Astrocyte of the cerebellum (primary cell): Measurements from ENCODE around the gene PAQR4.

ENCODE experiments used
- DNase-seq: peaks from one replicate; pipeline ENCODE4 v3.0.0-alpha.2; 2011; ENCODE audit warnings: low read depth
- H3K4me3 ChIP-seq: 2 replicates; pipeline ENCODE4 v1.5.1; 2011; ENCODE audit warnings: mild to moderate bottlenecking, low read depth, low read length, moderate library complexity
- in situ Hi-C: cut with HindIII; loops from 2 replicates; pipeline ENCODE4 v1.10.0; 2017; ENCODE audit warnings: low sequenced_read_pairs
- TF ChIP-seq, protein P1 (sequence below): IDR thresholded peaks from 2 replicates; pipeline ENCODE4 v1.5.1; 2012; ENCODE audit warnings: low read length, low read depth, moderate library complexity, mild to moderate bottlenecking; ENCODE audit errors: missing control alignments

Gene PAQR4

DNA sequence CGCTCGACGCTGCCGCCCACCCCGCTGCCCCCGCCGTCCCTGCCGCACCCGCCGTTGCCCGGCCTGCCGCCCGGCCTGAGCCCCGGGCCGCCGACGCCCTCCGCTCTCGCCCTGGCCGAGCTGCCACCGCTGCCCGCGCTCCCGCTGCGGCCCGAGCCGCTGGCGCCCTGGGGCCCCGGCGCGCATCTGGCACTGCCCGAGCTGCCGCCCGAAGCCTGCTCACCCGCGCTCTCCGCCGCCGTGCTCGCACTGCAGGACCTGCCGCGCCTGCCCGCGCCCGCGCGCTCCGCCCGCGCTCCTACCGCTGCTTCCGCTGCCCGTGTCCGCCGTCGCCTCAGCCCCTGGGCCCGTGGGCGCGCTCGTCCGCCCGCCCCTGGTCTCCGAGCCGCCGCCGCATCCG lies 35.2 kb downstream of the PAQR4 start:
- in situ Hi-C loops, result no loop called here
- no peak overlapping the region for H3K4me3 ChIP-seq
- DNase-seq, result no peak
- TF ChIP-seq, protein P1, sequence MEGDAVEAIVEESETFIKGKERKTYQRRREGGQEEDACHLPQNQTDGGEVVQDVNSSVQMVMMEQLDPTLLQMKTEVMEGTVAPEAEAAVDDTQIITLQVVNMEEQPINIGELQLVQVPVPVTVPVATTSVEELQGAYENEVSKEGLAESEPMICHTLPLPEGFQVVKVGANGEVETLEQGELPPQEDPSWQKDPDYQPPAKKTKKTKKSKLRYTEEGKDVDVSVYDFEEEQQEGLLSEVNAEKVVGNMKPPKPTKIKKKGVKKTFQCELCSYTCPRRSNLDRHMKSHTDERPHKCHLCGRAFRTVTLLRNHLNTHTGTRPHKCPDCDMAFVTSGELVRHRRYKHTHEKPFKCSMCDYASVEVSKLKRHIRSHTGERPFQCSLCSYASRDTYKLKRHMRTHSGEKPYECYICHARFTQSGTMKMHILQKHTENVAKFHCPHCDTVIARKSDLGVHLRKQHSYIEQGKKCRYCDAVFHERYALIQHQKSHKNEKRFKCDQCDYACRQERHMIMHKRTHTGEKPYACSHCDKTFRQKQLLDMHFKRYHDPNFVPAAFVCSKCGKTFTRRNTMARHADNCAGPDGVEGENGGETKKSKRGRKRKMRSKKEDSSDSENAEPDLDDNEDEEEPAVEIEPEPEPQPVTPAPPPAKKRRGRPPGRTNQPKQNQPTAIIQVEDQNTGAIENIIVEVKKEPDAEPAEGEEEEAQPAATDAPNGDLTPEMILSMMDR, result no peak

DNA sequence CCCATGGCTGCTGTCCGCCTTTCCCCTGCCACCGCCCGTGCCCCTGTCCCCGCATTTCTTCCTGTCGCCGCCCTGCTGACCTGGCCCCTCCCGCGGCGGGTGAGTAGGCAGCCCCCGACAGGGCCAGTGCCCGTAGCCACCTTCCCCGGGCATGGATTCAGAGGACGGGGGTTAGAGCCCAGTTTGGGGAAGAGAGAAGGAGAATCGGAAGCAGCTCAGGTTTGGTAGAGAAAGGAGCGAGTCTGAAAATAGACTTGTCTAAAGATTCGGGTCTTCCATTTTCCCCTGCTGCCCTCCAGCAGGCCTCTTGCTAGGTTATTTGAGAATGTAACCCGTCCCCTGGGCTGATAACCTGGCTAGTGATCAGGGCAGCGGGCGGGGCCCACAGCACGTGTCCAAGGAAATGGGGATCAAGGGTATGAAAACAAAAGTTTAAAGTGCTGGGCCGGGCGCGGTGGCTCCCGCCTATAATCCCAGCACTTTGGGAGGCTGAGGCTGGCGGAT lies 35.7 kb downstream of the PAQR4 start:
- peak overlapping the region; percentile 12 for H3K4me3 ChIP-seq
- no peak for DNase-seq
- TF ChIP-seq, protein P1, result no peak
- in situ Hi-C loops, result no loop called here

DNA sequence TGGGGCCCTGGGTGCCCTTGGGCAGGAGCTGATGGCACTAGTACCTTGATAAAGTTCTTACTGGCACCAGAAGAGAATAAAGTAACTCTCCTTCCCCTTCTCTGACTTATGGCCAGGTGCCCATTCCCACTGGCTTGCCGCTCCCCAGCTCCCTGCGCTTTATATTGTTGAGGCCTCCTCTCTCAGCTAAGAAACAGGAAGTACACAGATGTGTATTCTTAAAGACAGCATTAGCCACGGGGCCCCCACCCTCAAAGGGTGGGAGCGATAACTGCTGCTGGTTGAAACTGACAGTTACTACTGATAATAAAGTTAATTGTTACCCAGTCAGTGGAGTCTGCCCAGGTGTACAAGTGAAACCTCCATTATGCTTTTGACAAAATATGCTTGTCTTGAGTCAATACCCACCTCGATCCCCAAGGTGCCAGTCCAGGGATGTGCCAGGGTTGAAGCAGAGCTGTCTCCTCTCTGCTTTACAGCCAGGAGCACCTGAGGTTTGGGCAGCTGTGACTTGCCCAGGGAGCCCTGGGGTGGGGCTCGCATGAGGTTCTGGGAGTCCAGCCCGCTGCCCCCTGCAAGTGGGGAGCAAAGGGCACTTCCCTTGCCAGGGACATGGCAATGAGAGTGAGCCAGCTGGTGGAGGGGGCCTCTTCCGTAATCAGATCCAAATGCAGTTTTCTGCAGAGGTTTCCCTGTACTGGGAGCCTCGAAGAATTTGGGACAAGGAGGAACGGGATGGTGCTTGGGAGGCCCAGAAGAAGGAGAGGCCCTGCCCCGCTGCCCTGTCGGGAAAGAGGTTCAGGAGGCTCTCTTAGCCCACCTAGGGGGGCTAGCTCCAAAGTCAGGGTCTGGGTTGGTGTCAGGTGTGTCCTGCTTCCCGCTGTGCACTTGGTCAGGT lies 38.2 kb downstream of the PAQR4 start:
- TF ChIP-seq, protein P1, result no peak
- H3K4me3 ChIP-seq, result no peak overlapping the region
- in situ Hi-C loops, result no loop called here
- no peak for DNase-seq

DNA sequence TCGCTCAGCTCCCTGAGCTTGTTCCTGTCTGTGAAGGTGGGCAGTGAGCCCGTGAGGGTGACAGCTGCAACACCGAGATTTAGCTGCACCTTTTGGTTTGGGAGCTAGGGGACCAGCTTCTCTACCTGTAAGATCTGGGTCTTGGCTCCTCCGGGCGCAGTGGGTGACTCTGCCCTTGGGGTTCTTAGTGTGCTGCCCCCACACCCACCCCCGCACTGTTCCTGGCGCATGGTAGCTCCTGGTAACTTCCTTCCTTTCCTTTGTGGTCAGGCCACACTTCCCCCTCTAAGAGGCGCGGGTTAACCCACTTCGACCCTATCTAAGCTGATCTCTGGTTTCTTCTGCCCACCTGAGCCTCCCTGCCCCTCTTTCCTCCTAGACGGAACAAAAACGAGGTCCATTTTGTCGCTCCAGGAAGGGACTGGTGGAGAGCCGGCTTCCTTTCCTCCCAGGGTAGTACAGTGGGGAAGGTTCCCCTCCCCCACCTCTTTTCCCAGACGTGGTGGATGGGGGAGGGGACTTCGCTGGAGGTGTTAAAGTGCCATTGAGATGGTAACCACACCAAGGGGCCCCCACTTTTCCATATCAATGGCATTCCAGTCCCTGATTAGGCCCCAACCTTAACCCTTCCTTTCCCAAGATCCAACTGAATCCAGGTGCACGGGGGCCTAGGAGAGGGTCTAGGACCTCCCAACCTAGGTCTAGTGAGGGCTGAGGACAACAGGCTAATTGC lies 39.0 kb downstream of the PAQR4 start:
- TF ChIP-seq, protein P1, result no peak
- H3K4me3 ChIP-seq, result no peak overlapping the region
- in situ Hi-C loops, result no loop called here
- no peak for DNase-seq

DNA sequence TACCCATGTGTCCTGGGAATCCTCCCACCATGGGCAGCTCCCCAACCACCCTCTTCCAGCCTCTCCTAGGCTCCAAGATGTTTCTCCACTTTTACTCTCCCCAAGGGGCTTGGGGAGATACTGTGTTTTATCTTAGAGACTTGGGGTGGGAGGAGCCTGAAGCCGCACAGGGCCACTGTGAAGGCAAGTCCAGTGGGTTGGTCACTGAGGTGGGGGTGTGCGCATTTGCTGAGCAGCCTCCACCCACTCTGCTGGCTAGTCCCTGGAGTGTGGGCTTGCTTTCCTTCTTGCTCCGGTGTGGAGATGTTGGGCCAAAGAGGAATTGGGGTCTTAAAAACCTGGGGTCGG lies 39.5 kb downstream of the PAQR4 start:
- no peak overlapping the region for H3K4me3 ChIP-seq
- in situ Hi-C loops, result no loop called here
- TF ChIP-seq, protein P1, result no peak
- DNase-seq, result no peak

DNA sequence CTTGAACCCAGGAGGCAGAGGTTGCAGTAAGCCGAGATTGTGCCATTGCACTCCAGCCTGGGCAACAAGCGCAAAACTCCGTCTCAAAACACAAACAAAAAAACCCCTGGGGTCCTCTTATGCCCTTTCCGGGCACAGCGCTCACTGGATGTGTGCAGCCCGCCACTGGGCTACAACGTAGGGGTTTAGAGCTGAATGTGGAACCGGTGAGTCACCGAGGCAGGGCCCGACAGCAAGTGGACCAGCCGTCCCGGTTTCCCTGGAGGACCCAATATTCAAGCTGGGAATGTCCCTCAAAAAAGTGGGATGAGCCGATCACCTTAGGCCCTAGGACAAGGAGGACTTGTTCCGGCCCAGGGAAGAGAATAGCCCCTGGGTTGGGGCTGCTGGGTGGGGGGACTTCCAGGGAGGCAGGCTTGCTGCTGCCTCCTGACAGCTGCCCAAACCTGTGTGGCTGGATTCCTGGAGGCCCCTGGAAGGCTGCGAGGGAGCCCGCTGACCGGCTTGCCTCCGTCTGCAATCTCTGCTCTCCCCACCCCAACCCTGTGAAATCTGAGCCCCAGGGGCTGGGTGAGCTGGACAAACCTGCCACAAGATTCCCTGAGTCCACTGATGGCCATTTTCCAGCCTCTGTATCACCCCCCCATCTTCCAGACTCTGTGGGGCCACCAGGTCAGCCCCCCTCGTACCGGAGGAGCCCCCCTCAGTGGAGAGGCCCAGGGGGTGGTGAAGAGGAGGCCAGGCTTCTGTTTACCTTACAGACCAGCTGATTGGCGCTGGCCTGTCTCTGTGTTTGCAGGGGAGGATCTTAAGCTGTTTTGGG lies 40.6 kb downstream of the PAQR4 start:
- no peak overlapping the region for H3K4me3 ChIP-seq
- in situ Hi-C loops, result no loop called here
- DNase-seq, result no peak
- TF ChIP-seq, protein P1, result no peak
